NB4 (cell line): ENCODE results near the gene NTM.
"Not testable (repeated sequence)": the region's sequence is repeated elsewhere in the genome, so short reads cannot be mapped to it uniquely, and the experiment has no call there.

Experiments
- DNase-seq: peaks from one replicate; pipeline ENCODE4 v3.0.0; 2010; ENCODE audit warnings: low read depth
- H3K4me3 ChIP-seq: one replicate; pipeline ENCODE4 v1.5.1; 2011; ENCODE audit warnings: mild to moderate bottlenecking, low read depth, low read length, moderate library complexity
- CTCF ChIP-seq: IDR thresholded peaks from one replicate; pipeline ENCODE4 v1.5.1; 2012; ENCODE audit warnings: low read depth, low read length
- MAX ChIP-seq: IDR thresholded peaks from 2 replicates; pipeline ENCODE4 v1.6.1; 2011; ENCODE audit warnings: low read depth, low read length
- MYC ChIP-seq: IDR thresholded peaks from 2 replicates; pipeline ENCODE4 v1.6.1; 2011; ENCODE audit warnings: low read depth, low read length
- POLR2A ChIP-seq: IDR thresholded peaks from 2 replicates; pipeline ENCODE4 v1.6.1; 2011; ENCODE audit warnings: mild to moderate bottlenecking; ENCODE audit not compliant: insufficient read length; ENCODE audit errors: extremely low read depth

Gene NTM

GRCh38 chr11:132068556-132068955 is 698.1 kb downstream of the NTM start:
- no peak for TF ChIP-seq MAX
- no peak for TF ChIP-seq CTCF
- TF ChIP-seq MYC, result no peak
- no peak for TF ChIP-seq POLR2A
- DNase-seq, result no peak
- no peak overlapping the region for H3K4me3 ChIP-seq

- not testable (repeated sequence) for DNase-seq
Observed at GRCh38 chr11:132069593-132069992, 699.2 kb downstream of the NTM start.

GRCh38 chr11:132070907-132071306 is 700.5 kb downstream of the NTM start:
- H3K4me3 ChIP-seq, DNase-seq: not testable (repeated sequence)

More at GRCh38 chr11:132069593-132069992, 699.2 kb downstream of the NTM start:
- H3K4me3 ChIP-seq, result not testable (repeated sequence)

GRCh38 chr11:132072044-132072857 is 701.8 kb downstream of the NTM start:
- no peak for DNase-seq
- H3K4me3 ChIP-seq, result no peak overlapping the region
- TF ChIP-seq MYC (no peak), MAX (no peak), POLR2A (no peak), CTCF (no peak)

GRCh38 chr11:132072858-132073211 is 702.4 kb downstream of the NTM start:
- no peak for TF ChIP-seq MYC
- no peak for TF ChIP-seq POLR2A
- TF ChIP-seq MAX, result no peak
- TF ChIP-seq CTCF, result no peak
- H3K4me3 ChIP-seq, result no peak overlapping the region
- DNase-seq, result no peak

- H3K4me3 ChIP-seq, result no peak overlapping the region
- TF ChIP-seq MYC (no peak), POLR2A (no peak), MAX (no peak)
- DNase-seq, result no peak
Observed at GRCh38 chr11:132073787-132074186, 703.4 kb downstream of the NTM start.

GRCh38 chr11:132075447-132075846 is 705.0 kb downstream of the NTM start:
- DNase-seq, result no peak
- TF ChIP-seq CTCF, result no peak
- TF ChIP-seq POLR2A, result no peak
- TF ChIP-seq MYC, result no peak
- TF ChIP-seq MAX, result no peak

More at GRCh38 chr11:132075447-132075846, 705.0 kb downstream of the NTM start:
- no peak overlapping the region for H3K4me3 ChIP-seq
